A549 (cell line): Measurements from ENCODE around the gene PROM2.

Experiments
- CTCF ChIP-seq: fragments of >200 bp; sonication (Bioruptor Twin); formaldehyde crosslinking; IDR thresholded peaks from 3 replicates; pipeline ENCODE4 v1.5.1; 2016
- ESRRA ChIP-seq: fragments of 150-350 bp; IDR thresholded peaks from 2 replicates; pipeline ENCODE4 v1.6.1; 2014; ENCODE audit warnings: mild to moderate bottlenecking, low read length, borderline replicate concordance
- JUNB ChIP-seq: fragments of >200 bp; sonication (Bioruptor Twin); formaldehyde crosslinking; IDR thresholded peaks from 2 replicates; pipeline ENCODE4 v1.6.1; 2016
- KDM1A ChIP-seq: fragments of 200-600 bp; sonication (generic); IDR thresholded peaks from 2 replicates; pipeline ENCODE4 v1.6.1; 2016; ENCODE audit warnings: low read depth, mild to moderate bottlenecking
- POLR2A ChIP-seq: IDR thresholded peaks from 2 replicates; pipeline ENCODE4 v1.6.1; 2012; ENCODE audit warnings: mild to moderate bottlenecking, low read length
- POLR2AphosphoS2 ChIP-seq: conservative IDR thresholded peaks from 2 replicates; pipeline ENCODE4 v1.6.1; 2012; ENCODE audit warnings: low read length, improper control_type of control experiment, inconsistent platforms
- RAD21 ChIP-seq, 2 experiments: fragments of >200 bp in 1 of 2; sonication (Bioruptor Twin) in 1 of 2; formaldehyde crosslinking in 1 of 2; IDR thresholded peaks in 1 of 2; conservative IDR thresholded peaks in 1 of 2; 2 replicates in 1 of 2; 3 replicates in 1 of 2; pipeline ENCODE4 v1.6.1; 2012 to 2018; ENCODE audit warnings: inconsistent platforms in 1 of 2
- REST ChIP-seq: fragments of 200-600 bp; sonication (generic); IDR thresholded peaks from 2 replicates; pipeline ENCODE4 v1.6.1; 2016; ENCODE audit warnings: antibody characterized with exemption, mild to moderate bottlenecking, moderate library complexity
- SMC3 ChIP-seq: fragments of >200 bp; sonication (Bioruptor Twin); formaldehyde crosslinking; IDR thresholded peaks from 3 replicates; pipeline ENCODE4 v1.6.1; 2018; ENCODE audit warnings: inconsistent platforms
- TF ChIP-seq, protein P1 (sequence below): IDR thresholded peaks from 2 replicates; pipeline ENCODE4 v1.6.1; 2012

DNA sequence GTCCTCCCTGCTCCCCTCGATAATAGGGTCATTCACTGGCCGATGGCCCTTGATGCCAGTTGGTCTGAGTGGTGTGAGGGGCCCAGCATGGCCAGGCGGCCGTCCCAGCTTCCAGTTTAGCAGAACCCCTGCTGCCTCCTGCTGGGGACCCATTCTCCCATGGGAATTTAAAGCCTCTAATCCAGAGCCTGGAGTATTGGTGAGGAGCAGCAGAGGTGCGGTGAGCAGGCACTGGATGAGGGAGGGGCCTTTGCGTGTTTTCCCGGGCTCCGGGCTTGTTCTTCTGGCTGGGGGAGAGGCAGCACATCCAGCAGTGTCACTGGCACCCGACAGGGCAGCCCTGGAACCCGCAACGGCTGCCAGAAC lies 40.3 kb downstream of the PROM2 start:
- TF ChIP-seq POLR2A (no peak), POLR2AphosphoS2 (no peak), CTCF (no peak), SMC3 (no peak), REST (no peak), ESRRA (no peak), RAD21 (conservative IDR thresholded peaks at IDR 0.05 in 1 of 2, IDR thresholded peaks at IDR 0.05 in 1 of 2) (no peak), KDM1A (no peak), JUNB (no peak)
- TF ChIP-seq, protein P1, sequence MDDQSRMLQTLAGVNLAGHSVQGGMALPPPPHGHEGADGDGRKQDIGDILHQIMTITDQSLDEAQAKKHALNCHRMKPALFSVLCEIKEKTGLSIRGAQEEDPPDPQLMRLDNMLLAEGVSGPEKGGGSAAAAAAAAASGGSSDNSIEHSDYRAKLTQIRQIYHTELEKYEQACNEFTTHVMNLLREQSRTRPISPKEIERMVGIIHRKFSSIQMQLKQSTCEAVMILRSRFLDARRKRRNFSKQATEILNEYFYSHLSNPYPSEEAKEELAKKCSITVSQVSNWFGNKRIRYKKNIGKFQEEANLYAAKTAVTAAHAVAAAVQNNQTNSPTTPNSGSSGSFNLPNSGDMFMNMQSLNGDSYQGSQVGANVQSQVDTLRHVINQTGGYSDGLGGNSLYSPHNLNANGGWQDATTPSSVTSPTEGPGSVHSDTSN, result no peak
